Tongue (tissue), 2 donors: ENCODE measurements around the gene APBB1IP. TPM values are rescaled to one million over a fixed set of nuclear protein-coding genes. Genes with fewer than 3 reads are reported as not detected.
"Not testable (repeated sequence)": the region's sequence is repeated elsewhere in the genome, so short reads cannot be mapped to it uniquely, and the experiment has no call there.

Experiments used
- DNase-seq: peaks from one replicate; pipeline ENCODE4 v3.0.0-alpha.2; 2015
- total RNA-seq: library from RNA; depleted of rRNA; stranded (reverse); fragments of >200 nt; gene quantifications from one replicate; pipeline ENCODE4 v1.2.3, GENCODE V29; 2014

Gene APBB1IP
- 2.7 TPM for total RNA-seq

DNA sequence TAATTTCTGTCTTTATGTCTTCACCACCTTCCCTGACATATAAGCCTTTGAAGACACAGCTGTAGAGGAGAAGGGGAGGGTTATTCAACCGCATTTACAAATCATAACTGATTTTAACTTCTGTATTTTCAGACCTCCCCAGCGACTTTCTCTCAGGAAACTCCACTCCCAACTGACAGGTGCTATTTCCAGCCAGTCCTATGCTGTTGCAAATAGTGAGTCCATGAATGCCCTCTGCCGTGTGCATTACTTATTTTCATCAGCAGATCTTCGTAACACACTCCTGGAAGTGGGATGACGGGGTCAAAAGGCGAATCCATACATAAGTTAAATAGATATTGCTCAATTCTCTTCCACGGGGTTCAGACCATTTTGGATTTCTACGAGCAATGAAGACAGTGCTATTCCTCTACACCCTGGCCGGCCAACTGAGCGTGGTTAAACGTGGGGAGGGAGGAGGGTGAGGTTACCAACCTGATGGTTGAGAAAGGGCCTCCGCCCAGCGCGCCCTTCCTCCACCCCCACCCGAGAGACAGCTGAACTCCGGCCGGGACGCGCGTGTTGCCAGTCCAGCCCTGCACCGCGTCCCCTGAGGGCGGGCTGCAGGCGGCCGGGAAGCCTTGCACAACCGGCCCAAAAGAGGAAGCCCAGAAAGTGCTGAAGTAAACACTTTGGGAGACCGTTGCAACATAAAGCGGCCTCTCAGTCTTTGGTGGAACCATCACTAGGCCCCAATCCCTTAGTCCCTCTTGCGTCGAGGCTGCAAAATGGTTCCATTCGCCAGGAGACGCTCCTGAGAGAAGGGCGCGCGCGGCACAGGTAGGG lies at the start of gene APBB1IP:
Gene APBB1IP, plus strand, starts transcription at position 705 of the 825 bp plus-strand sequence. CDS start 53,986 bp downstream, outside the sequence.
- DNase-seq: peak; percentile 12

DNA sequence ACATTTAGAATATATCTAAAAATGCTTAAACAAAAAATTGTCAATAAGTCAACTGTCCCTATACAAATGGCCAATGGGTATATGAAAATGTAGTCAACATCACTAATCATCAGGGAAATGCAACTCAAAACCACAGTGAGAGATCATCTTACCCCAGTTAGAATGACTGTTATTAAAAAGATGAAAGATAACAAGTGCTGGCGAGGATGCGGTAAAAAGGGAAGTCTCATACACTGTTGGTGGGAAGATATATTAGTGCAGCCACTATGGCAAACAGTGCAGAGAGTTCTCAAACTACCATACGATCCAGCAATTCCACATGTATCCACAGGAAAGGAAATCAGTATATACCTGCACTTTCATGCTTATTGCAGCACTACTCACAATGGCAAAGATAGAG lies 48.6 kb upstream of the APBB1IP start:
- no peak for DNase-seq

DNA sequence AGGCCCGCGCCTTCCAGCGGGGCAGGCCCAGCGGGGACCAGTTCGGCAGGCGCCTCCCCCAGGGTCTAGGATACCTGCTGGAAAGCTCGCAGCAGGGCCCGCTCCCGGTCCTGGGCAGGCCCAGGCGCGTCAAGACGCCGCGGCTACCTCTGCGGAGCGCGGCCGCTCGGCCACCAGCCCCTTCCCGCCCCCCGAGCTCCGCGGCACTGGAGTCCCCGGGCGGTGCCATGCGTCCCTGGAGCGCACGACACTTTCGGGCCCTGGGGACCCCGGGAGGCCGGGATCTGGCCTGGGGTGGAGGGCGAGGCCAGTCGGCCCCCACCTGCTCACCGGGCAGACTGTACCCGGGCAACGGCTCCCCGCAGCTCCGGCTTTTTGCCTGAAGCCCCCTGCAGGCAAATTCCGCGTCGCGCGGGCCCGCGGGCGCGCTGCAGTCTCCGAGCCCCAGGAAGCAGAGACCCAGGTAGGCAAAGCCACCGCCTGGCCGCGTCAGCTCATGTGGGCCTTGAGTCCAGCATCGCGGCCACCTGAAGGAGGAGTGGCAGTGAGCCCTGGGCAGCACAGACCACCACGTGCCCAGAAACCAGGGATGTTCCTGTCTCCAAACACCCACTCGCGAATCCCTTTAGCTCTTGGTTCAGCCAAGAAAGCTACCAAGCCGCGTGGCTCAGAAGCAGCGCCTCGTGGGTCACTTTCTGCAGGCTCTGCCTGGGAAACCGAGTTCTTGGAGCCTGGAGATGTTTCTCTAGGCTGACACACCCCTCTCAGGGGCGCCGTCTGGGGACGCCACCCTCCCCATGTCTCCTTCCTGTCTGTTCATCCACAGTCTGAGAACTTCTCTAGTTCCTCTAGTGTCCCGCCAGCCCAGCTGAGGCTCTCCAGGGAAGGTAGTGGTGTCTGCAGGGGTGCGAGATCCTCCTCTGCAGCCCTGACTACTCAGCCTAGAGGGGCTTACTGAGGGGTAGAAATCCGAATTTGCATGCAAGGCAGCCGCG lies 46.1 kb upstream of the APBB1IP start:
- no peak for DNase-seq

DNA sequence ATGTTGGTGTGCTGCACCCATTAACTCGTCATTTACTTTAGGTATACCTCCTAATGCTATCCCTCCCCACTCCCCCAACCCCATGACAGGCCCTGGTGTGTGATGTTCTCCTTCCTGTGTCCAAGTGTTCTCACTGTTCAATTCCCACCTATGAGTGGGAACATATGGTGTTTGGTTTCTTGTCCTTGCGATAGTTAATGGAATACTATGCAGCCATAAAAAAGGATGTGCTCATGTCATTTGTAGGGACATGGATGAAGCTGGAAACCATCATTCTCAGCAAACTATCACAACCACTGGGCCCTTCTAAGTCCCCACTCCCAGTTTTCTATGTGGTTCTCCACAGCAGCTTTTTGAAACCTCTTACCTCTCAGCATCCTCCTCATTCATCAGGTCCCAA lies 39.8 kb upstream of the APBB1IP start:
- DNase-seq: not testable (repeated sequence)

DNA sequence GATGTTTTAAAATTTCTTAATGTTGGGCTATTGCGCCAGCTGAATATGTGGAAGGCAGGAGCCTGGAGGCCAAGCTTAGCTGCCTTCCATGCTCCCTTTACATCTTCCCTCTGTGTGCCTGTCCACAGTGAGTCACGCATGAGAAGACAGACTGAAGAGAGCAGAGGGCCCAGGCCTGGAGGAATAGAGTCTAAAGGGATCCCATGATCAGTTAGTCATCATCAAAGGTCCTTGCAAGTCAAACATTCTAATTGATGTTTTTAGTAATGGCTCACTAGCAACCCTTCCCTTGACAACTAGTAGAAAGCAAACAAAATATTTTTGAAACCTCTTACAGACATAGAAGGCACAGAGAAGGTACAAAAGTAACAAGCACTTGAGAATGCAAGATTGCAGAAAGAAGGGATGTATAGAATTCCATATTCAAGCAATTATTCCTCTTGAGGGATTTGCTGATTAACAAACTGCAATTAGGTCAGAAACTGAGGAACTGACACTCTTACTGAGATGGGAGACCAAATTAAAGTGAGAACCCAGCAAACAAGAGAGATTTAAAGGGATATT lies 30.7 kb upstream of the APBB1IP start:
- DNase-seq: no peak

GRCh38 chr10:26408858-26409494 lies 29.2 kb upstream of the APBB1IP start:
- no peak for DNase-seq

DNA sequence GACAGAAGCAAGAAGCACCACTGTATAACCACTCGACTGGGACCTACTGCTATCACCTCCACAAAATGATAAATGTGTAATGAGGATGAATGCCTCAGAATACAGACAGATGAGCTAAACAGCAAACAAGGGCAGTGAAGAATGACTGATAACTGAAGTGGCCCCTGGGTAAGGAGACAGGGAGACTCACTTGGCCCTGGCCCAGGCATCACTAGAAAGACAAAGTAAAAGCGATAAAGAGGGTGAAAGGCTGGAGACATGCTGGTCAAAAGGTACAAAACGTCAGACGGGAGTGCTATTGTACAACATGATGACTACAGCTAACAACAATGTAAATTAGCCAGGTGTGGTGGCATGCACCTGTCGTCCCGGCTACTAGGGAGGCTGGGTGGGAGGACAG lies 27.8 kb upstream of the APBB1IP start:
- no peak for DNase-seq

GRCh38 chr10:26412932-26413331 lies 25.2 kb upstream of the APBB1IP start:
- no peak for DNase-seq

- no peak for DNase-seq
Observed at GRCh38 chr10:26413375-26413774, 24.8 kb upstream of the APBB1IP start.

GRCh38 chr10:26417136-26417535 lies 21.0 kb upstream of the APBB1IP start:
- DNase-seq: no peak

DNA sequence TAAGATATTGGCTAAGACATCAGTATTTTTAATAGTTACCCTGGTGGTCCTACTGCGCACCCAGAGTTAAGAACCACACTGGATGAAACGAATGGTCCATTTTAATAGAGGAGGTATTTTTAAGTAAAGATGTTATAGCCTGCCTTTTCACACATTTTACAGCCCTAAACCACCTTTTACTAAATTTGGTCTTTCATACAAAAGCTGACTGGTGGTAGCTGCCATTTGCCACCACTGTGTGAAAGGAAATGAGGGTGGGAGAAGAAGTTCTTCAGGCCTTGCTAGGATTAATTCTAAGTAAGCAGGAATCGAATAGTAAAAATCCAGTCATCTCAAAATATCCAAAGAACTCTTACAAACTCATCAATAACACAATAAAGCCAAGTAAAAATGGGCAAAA lies 15.2 kb upstream of the APBB1IP start:
- no peak for DNase-seq

DNA sequence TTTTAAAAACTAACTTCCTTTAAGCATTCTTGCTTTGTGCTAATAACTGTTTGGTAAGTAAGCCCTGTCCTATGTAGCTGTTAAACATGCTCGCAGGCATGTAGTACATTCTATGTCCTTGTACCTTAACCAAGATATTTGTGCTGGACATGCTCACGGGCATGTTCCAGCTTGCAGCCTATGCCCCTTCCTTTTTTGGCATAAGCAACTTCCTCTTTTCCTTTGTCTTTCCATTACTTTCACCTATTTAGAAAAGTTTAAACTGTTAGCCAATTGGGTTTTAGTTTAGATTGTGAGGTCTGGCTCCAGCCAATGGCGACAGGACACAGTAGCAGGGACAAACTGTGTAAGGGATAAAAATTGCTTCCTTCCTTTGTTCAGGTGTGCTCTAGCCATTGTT lies 14.4 kb upstream of the APBB1IP start:
- DNase-seq: no peak

DNA sequence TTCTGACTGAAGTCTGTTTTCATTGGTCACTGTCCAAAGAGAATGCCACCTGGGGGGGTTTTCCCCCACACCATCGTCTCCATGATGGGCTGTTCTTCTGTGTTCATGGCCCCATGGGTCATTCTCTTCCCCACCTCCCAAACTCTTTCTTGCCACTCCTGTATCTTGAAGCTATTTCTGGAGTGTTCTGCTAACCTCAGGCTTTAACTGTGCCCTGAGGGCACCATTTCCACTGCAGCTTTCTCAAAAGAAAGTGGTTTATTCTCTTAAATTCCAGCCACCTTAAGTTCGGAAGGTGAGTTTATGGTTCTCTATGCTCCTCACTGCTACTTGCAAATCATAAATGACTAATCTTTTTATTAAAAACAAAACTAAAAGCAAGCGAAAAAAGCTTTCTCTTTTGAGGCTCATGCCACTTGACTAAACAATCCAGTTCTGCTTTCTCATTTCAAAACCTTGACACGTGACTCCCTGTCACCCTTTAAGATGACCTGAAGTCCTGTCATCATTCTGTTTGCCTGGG lies 7.4 kb upstream of the APBB1IP start:
- no peak for DNase-seq

GRCh38 chr10:26432938-26433337 lies 5.2 kb upstream of the APBB1IP start:
- no peak for DNase-seq

- DNase-seq: no peak
Observed at GRCh38 chr10:26435852-26436251, 2.3 kb upstream of the APBB1IP start.

- no peak for DNase-seq
Observed at GRCh38 chr10:26436848-26437247, 1.3 kb upstream of the APBB1IP start.

- DNase-seq: no peak
Observed at GRCh38 chr10:26438534-26439341, 597 bp downstream of the APBB1IP start.

- no peak for DNase-seq
Observed at GRCh38 chr10:26439406-26440087, 1.4 kb downstream of the APBB1IP start.

DNA sequence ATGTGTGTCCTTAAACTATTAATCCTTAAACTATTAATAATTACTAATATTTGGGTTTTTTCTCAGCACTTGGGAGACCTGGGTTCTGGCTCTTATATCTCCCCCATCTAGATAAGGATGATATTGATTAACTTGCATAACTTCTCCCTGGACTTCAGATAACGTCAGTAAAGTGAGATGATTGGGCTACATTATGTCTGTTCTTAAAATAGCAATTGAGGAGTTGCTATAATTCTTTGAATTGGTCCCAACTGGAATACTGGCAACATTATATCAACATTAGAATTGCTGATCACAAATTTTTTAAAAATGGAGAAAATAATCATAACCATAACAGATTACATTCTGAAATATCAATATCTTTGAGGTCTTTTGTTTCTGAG lies 1.9 kb downstream of the APBB1IP start:
- no peak for DNase-seq

DNA sequence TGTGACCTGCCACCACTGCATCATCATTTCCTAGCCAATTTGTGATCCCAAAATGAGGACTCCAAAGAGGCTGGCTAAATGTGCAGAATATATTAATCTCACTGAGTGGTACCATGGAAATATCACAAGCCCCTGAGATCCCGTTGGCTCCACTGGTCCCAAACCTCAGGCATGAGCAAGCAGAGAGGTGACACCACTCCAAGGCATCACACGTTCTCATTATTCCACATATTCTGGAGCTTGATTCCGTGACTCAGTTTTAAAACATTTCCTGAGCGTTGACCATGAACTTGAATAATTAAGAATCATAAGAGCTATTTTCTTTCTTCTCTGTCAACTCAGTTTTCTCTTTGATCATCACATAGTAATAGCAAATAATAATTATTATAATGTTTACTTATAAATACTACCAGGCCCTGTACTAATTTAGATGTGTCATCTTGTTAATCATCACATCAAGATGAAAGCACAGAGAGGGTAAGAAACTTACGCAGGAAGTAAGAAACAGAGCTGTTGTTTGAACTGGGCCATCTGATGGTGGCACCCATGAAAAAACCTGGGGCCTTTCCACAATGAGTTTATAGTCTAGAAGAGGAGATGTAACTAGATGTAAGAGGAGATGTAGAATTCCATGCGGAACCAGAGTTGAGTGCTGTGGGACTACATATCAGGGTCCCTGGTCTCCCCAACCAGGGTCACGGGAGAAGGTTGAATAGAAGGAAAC lies 3.5 kb downstream of the APBB1IP start:
- no peak for DNase-seq
